ENCODE results near the gene JPT2.

JPT2 gene

GRCh38 chr16:1670866-1671265 is 7.2 kb upstream of the JPT2 start:
- Histone ChIP-seq H3K27ac (ENCODE audit: low read depth, low read length) (no peak overlapping the region), H3K4me2 (ENCODE audit: low read length) (no peak overlapping the region), H3F3A (ENCODE audit: control insufficient read depth, insufficient read depth) (0 out of 2 replicates have a peak, but pooled peaks cover 5% of the 10 kb centered on the region), H3K9me2 (replicated peaks; ENCODE audit: control insufficient read depth, low read length) (no peaks in the 10 kb centered on the region), H3K36me3 (ENCODE audit: control insufficient read depth, low read length) (peaks cover 98% of the 10 kb centered on the region), H3K4me3 (ENCODE audit: low read length) (no peak overlapping the region), H3K27me3 (ENCODE audit: control insufficient read depth, low read length) (no peaks in the 10 kb centered on the region), H4K20me1 (ENCODE audit: control insufficient read depth, insufficient read depth, low read depth, low read length) (no peaks in the 10 kb centered on the region), H3K9me3 (ENCODE audit: control insufficient read depth, insufficient read depth, low read length) (no peaks in the 10 kb centered on the region), H3K4me1 (ENCODE audit: control insufficient read depth, low read length) (no peaks in the 10 kb centered on the region), H3K79me2 (ENCODE audit: control insufficient read depth, low read length) (no peaks in the 10 kb centered on the region)
- TF ChIP-seq EZH2phosphoT487 (IDR thresholded peaks at IDR 0.05; ENCODE audit: borderline replicate concordance, low read length) (no peak), CTCF (IDR thresholded peaks at IDR 0.05; ENCODE audit: low read depth, low read length, poor library complexity, severe bottlenecking) (no peak)

GRCh38 chr16:1673424-1674151 is 4.5 kb upstream of the JPT2 start:
- Histone ChIP-seq H3K9me2 (replicated peaks; ENCODE audit: control insufficient read depth, low read length) (no peaks in the 10 kb centered on the region), H3K27ac (ENCODE audit: low read depth, low read length) (no peak overlapping the region), H3K27me3 (ENCODE audit: control insufficient read depth, low read length) (no peaks in the 10 kb centered on the region), H4K20me1 (ENCODE audit: control insufficient read depth, insufficient read depth, low read depth, low read length) (no peaks in the 10 kb centered on the region), H3K79me2 (ENCODE audit: control insufficient read depth, low read length) (peaks cover 10% of the 10 kb centered on the region), H3K9me3 (ENCODE audit: control insufficient read depth, insufficient read depth, low read length) (no peaks in the 10 kb centered on the region), H3K4me1 (ENCODE audit: control insufficient read depth, low read length) (peaks cover 6% of the 10 kb centered on the region), H3K4me2 (ENCODE audit: low read length) (no peak overlapping the region), H3K36me3 (ENCODE audit: control insufficient read depth, low read length) (peaks cover 78% of the 10 kb centered on the region), H3K4me3 (ENCODE audit: low read length) (no peak overlapping the region), H3F3A (ENCODE audit: control insufficient read depth, insufficient read depth) (0 out of 2 replicates have a peak, but pooled peaks cover 10% of the 10 kb centered on the region)
- TF ChIP-seq EZH2phosphoT487 (IDR thresholded peaks at IDR 0.05; ENCODE audit: borderline replicate concordance, low read length) (no peak), CTCF (IDR thresholded peaks at IDR 0.05; ENCODE audit: low read depth, low read length, poor library complexity, severe bottlenecking) (no peak)

GRCh38 chr16:1674306-1674705 is 3.8 kb upstream of the JPT2 start:
- Histone ChIP-seq H3K27ac (ENCODE audit: low read depth, low read length) (no peak overlapping the region), H3K4me2 (ENCODE audit: low read length) (no peak overlapping the region), H3K4me3 (ENCODE audit: low read length) (no peak overlapping the region), H3K9me2 (replicated peaks; ENCODE audit: control insufficient read depth, low read length) (no peaks in the 10 kb centered on the region), H3F3A (ENCODE audit: control insufficient read depth, insufficient read depth) (0 out of 2 replicates have a peak, but pooled peaks cover 10% of the 10 kb centered on the region), H3K9me3 (ENCODE audit: control insufficient read depth, insufficient read depth, low read length) (no peaks in the 10 kb centered on the region), H3K4me1 (ENCODE audit: control insufficient read depth, low read length) (peaks cover 10% of the 10 kb centered on the region), H3K27me3 (ENCODE audit: control insufficient read depth, low read length) (no peaks in the 10 kb centered on the region), H4K20me1 (ENCODE audit: control insufficient read depth, insufficient read depth, low read depth, low read length) (no peaks in the 10 kb centered on the region), H3K79me2 (ENCODE audit: control insufficient read depth, low read length) (peaks cover 17% of the 10 kb centered on the region), H3K36me3 (ENCODE audit: control insufficient read depth, low read length) (peaks cover 78% of the 10 kb centered on the region)
- TF ChIP-seq CTCF (IDR thresholded peaks at IDR 0.05; ENCODE audit: low read depth, low read length, poor library complexity, severe bottlenecking) (no peak), EZH2phosphoT487 (IDR thresholded peaks at IDR 0.05; ENCODE audit: borderline replicate concordance, low read length) (no peak)
